HG02642 (cell line): ENCODE results near the gene IMMP2L.
"Not testable (repeated sequence)": the region's sequence is repeated elsewhere in the genome, so short reads cannot be mapped to it uniquely, and the experiment has no call there.

Source experiments
- ATAC-seq: cut with Tn5 transposase; IDR thresholded peaks from one replicate; pipeline ENCODE4 v1.9.1; 2021; ENCODE audit warnings: mild to moderate bottlenecking; ENCODE audit not compliant: unreplicated experiment, poor library complexity

IMMP2L gene

GRCh38 chr7:111290419-111290818, 271.9 kb downstream of the IMMP2L start:
- no peak for ATAC-seq

GRCh38 chr7:111288441-111288840, 273.9 kb downstream of the IMMP2L start:
- not testable (repeated sequence) for ATAC-seq

- ATAC-seq: no peak
Observed at GRCh38 chr7:111282626-111283025, 279.7 kb downstream of the IMMP2L start.

DNA sequence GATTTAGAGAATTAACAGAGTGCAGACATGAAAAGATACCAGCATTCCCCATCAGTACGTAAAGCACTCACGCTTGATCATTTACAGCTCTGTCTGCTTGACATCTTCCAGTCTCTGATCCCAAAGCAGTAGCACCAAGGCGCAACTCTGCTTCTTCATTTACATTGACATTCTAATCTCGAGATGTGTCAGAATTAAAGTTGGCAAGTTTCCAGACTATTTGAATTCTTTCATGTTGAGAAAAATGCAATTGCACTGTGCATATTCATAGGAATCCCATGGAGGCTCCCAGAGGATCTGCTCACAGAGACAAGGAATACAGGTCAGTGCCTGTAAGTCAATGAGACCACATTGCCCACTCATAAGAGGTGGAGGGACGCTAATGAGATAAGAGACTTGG, 287.4 kb downstream of the IMMP2L start:
- ATAC-seq: no peak

DNA sequence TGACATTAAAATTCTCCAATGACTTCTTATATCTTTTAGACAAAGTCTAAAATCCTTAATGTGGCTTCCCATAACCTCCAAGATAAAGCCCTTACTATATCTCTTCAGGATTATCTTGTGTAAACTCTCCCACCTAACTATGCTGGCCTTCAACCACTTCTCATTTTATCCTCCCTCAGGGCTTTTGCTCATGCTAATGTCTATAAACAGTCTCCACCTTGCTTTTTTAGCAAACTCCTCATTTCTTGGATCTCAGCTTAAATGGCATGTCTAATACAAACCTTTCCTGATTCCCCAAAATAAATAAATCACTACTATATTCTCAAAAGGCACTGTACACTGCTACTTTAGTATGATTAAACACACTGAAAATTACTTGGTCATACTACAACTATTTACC, 290.2 kb downstream of the IMMP2L start:
- no peak for ATAC-seq

GRCh38 chr7:111270794-111271193, 291.5 kb downstream of the IMMP2L start:
- ATAC-seq: not testable (repeated sequence)

DNA sequence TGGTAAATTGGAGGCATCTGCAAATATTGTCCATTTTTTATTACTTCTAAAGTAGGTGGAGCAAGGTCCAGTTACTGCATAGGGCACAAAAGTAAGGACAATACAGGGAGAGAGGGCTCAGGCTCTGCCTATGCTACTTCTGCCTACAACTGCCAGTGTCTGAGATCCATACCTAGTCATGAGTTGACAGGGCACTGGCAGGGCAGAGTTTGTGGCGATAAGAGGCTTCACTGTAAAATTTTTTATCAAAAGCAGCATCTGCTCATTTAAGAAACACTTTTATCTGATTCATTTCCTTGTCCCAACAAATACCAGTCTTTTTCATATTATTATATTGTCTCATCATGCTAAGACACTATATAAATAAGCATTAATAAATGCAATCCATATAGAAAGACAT, 293.4 kb downstream of the IMMP2L start:
- ATAC-seq: no peak

GRCh38 chr7:111266613-111267012, 295.7 kb downstream of the IMMP2L start:
- no peak for ATAC-seq

- no peak for ATAC-seq
Observed at GRCh38 chr7:111265394-111265793, 296.9 kb downstream of the IMMP2L start.

DNA sequence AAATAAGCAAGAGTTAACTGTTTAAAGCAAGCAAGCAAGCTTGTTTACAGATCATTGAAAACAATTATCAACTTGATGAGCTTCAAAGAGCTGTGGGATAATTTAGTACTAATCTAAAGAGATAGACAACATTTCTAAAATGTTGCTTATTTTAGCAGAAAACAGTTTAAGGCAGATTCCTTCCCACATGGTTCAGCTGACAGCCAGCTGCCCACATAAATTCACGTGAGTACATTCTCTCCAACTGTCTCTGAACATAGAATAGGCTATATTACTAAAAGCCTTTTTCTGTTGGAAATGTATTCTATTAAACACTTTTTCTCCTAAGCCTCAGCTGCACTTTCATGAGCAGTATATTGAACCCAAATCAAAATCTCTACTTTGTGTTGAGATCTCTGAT, 297.3 kb downstream of the IMMP2L start:
- ATAC-seq: no peak

GRCh38 chr7:111264111-111264868, 298.0 kb downstream of the IMMP2L start:
- ATAC-seq: no peak

DNA sequence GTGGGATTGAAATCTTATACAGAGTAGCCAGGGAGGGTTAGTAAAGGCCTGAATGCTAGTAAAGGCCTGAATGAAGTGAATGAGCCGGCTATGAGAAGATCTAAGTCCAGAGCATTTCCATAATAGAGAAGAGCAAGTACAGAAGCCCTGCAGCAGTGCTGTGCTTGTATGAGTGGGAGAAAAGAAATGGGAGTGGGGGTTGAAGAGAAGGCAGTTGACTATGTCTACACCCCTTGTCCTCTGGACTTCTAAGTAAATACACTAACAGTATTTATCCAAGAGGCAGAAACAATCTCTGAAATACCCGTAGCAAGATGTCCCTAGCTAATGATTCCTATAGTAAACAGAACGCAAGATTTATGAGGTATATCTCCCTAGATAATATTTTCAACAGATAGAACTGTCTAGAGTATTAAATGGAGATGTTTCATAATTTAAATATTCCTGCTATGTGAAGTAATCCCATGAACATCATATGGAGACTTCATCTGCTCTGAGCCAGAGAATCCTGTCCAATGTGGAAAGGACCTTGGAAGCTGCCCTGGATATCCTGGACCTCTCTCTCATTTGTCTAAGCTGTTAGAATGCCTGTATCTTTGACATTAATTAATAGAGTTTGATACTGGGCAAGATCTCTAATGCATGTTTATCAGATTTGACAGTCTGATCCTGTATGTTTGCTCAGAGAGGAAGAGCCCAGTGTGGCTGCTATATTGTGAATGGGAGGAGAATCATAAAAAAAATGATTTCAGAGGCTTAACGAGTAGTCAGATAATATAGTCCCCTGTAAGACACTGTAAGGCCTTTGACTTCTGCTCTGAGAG, 299.8 kb downstream of the IMMP2L start:
- ATAC-seq: no peak

DNA sequence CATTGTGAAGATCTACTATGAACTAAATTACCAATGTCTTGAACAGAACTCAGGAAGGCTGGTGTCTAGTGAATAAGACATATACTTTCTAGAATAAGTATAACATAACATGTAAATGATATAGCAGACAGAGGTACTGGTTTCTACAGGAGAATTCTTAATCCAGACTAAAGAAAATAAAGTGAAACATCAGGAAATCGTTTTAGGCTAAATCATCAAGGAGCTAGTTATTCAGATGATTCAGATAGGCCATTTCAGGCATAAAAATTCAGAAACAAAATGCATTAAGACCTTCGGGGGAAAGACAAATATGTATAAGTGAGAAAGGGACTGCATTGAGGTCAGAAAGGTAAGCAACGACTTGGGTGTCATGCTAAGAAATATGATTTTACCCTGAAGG, 300.8 kb downstream of the IMMP2L start:
- ATAC-seq: no peak

- ATAC-seq: no peak
Observed at GRCh38 chr7:111259991-111260390, 302.3 kb downstream of the IMMP2L start.

- no peak for ATAC-seq
Observed at GRCh38 chr7:111256391-111256790, 305.9 kb downstream of the IMMP2L start.

DNA sequence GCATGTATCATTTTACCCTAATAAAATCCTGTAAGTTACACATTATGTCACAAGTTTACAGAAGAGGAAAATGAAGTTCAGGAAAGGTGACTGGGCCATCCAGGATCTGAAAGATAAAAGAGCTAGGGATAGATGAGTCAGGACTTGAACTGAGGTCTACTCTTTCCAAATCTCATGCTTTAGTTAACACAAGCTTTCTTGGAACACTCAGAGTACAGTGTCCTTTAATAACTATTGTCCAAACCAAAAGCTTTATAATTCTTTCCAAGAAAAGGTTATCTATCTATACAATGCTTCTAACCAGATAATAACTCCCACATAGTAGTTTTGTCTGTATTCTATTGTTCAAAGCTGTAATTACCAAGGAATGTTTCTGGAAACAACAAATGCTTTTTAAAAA, 306.7 kb downstream of the IMMP2L start:
- ATAC-seq: no peak

DNA sequence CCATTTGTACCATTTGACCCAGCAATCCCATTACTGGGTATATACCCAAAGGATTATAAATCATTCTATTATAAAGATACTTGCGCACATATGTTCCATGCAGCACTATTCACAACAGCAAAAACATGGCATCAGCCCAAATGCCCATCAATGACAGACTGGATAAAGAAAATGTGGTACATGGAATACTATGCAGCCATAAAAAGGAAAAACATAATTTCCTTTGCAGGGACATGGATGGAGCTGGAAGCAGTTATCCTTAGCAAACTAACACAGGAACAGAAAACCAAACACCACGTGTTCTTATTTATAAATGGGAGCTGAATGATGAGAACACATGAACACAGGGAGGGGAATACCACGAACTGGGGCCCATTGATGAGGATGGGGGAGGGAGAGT, 310.9 kb downstream of the IMMP2L start:
- ATAC-seq: not testable (repeated sequence)

- not testable (repeated sequence) for ATAC-seq
Observed at GRCh38 chr7:111249807-111250206, 312.5 kb downstream of the IMMP2L start.

- ATAC-seq: no peak
Observed at GRCh38 chr7:111242141-111242755, 320.0 kb downstream of the IMMP2L start.

GRCh38 chr7:111240371-111240770, 321.9 kb downstream of the IMMP2L start:
- ATAC-seq: peak; percentile 57

DNA sequence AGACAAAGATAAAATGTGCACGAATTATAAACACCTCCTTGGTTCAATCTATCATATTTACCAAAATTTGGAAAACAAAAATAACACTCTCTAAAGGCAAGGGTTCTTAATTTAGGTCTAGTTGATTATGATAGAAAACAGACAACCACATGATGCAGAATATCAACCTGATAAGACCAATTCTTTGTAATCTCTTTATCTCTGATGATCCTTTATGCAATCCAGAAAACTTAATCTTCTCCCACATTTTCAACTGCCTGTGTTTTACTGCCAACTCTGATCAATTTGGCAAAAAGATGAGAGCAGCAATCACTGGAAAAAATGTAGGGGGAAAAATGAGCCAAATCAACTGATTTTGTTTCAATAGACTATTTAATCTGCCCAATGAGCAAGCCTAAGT, 322.9 kb downstream of the IMMP2L start:
- no peak for ATAC-seq
